SH-SY5Y (cell line): Measurements from ENCODE around the gene MTTP.

ENCODE experiments used
- GATA2 ChIP-seq: IDR thresholded peaks from 2 replicates; pipeline ENCODE4 v1.6.1; 2011; ENCODE audit warnings: mild to moderate bottlenecking, low read depth, low read length
- GATA3 ChIP-seq: IDR thresholded peaks from 2 replicates; pipeline ENCODE4 v1.6.1; 2011; ENCODE audit warnings: low read depth, mild to moderate bottlenecking, low read length, moderate library complexity

- TF ChIP-seq GATA3 = no peak
- no peak for TF ChIP-seq GATA2
Measured at GRCh38 chr4:99585516-99585915, 10.9 kb downstream of the MTTP start.
